NB4 (cell line): ENCODE data around the gene SFTPB.
A peak's percentile ranks its signal among the peaks of the same experiment; 100 is the strongest.

ENCODE experiments used
- DNase-seq: peaks from one replicate; pipeline ENCODE4 v3.0.0; 2010; ENCODE audit warnings: low read depth
- H3K4me3 ChIP-seq: one replicate; pipeline ENCODE4 v1.5.1; 2011; ENCODE audit warnings: mild to moderate bottlenecking, low read depth, low read length, moderate library complexity
- CTCF ChIP-seq: IDR thresholded peaks from one replicate; pipeline ENCODE4 v1.5.1; 2012; ENCODE audit warnings: low read depth, low read length
- MAX ChIP-seq: IDR thresholded peaks from 2 replicates; pipeline ENCODE4 v1.6.1; 2011; ENCODE audit warnings: low read depth, low read length
- MYC ChIP-seq: IDR thresholded peaks from 2 replicates; pipeline ENCODE4 v1.6.1; 2011; ENCODE audit warnings: low read depth, low read length
- POLR2A ChIP-seq: IDR thresholded peaks from 2 replicates; pipeline ENCODE4 v1.6.1; 2011; ENCODE audit warnings: mild to moderate bottlenecking; ENCODE audit not compliant: insufficient read length; ENCODE audit errors: extremely low read depth

Gene SFTPB

GRCh38 chr2:85707304-85707703, 39.3 kb upstream of the SFTPB start:
- peak; percentile 85 for TF ChIP-seq CTCF
- TF ChIP-seq MYC, result 0 out of 2 replicates have a peak, but pooled peaks have one; percentile 49
- no peak for TF ChIP-seq POLR2A
- peak; percentile 95 for DNase-seq
- H3K4me3 ChIP-seq, result no peak overlapping the region

- peak; percentile 90 for DNase-seq
- TF ChIP-seq POLR2A (no peak), CTCF (no peak), MYC (no peak), MAX (no peak)
- no peak overlapping the region for H3K4me3 ChIP-seq
Observed at GRCh38 chr2:85706599-85707296, 38.7 kb upstream of the SFTPB start.

GRCh38 chr2:85706063-85706462, 38.1 kb upstream of the SFTPB start:
- TF ChIP-seq POLR2A (no peak), CTCF (no peak), MAX (no peak), MYC (no peak)
- no peak overlapping the region for H3K4me3 ChIP-seq

GRCh38 chr2:85705680-85706039, 37.7 kb upstream of the SFTPB start:
- TF ChIP-seq CTCF (no peak), POLR2A (no peak), MAX (peak; percentile 37), MYC (peak; percentile 69)

More at GRCh38 chr2:85706063-85706462, 38.1 kb upstream of the SFTPB start:
- peak; percentile 40 for DNase-seq

GRCh38 chr2:85704800-85705679, 37.0 kb upstream of the SFTPB start:
- peak overlapping the region; percentile 43 for H3K4me3 ChIP-seq
- TF ChIP-seq CTCF, result no peak
- no peak for TF ChIP-seq MAX
- no peak for TF ChIP-seq MYC
- TF ChIP-seq POLR2A, result no peak
- DNase-seq, result peak; percentile 77

More at GRCh38 chr2:85705680-85706039, 37.7 kb upstream of the SFTPB start:
- peak; percentile 84 for DNase-seq
- H3K4me3 ChIP-seq, result peak overlapping the region; percentile 43
